CD4-positive, alpha-beta T cell treated with Interleukin-1 beta for 1 hour (primary cell): ENCODE measurements around the gene COL8A2.
A peak's percentile ranks its signal among the peaks of the same experiment; 100 is the strongest.

Source experiments
- DNase-seq, 2 donors: peaks; one replicate each; pipeline ENCODE4 v3.0.0-alpha.2; 2020 to 2022

The COL8A2 gene

GRCh38 chr1:36157115-36157903, 32.3 kb upstream of the COL8A2 start:
- DNase-seq = no peak

GRCh38 chr1:36156329-36157114, 31.5 kb upstream of the COL8A2 start:
- peak; percentile 54 to 59 for DNase-seq

- peak; percentile 86 for DNase-seq
Measured at GRCh38 chr1:36155408-36156328, 30.6 kb upstream of the COL8A2 start, which contains the start of gene MAP7D1. Gene MAP7D1, plus strand, starts transcription at chr1:36156160. Its CDS starts 258 bp downstream, at chr1:36156418.

GRCh38 chr1:36154765-36155407, 29.9 kb upstream of the COL8A2 start:
- no peak for DNase-seq

GRCh38 chr1:36154335-36154734, 29.3 kb upstream of the COL8A2 start:
- no peak for DNase-seq

GRCh38 chr1:36153476-36153875, 28.5 kb upstream of the COL8A2 start:
- DNase-seq = no peak

GRCh38 chr1:36151845-36152203, 26.8 kb upstream of the COL8A2 start:
- DNase-seq = peak; percentile 67 to 72

GRCh38 chr1:36151134-36151844, 26.3 kb upstream of the COL8A2 start:
- no peak for DNase-seq

- peak; percentile 81 to 85 for DNase-seq
Measured at GRCh38 chr1:36150296-36151133, 25.5 kb upstream of the COL8A2 start.

- no peak for DNase-seq
Measured at GRCh38 chr1:36149973-36150295, 24.9 kb upstream of the COL8A2 start.

GRCh38 chr1:36149237-36149972, 24.4 kb upstream of the COL8A2 start, which contains the start of gene TRAPPC3:
Gene TRAPPC3, minus strand, starts transcription at chr1:36149486. Its CDS starts 108 bp downstream, at chr1:36149378.
- DNase-seq = peak; percentile 99 to 100

- no peak for DNase-seq
Measured at GRCh38 chr1:36148821-36149236, 23.8 kb upstream of the COL8A2 start.

- no peak for DNase-seq
Measured at GRCh38 chr1:36144413-36144812, 19.4 kb upstream of the COL8A2 start.

- no peak for DNase-seq
Measured at GRCh38 chr1:36143424-36143823, 18.4 kb upstream of the COL8A2 start.

GRCh38 chr1:36142121-36142520, 17.1 kb upstream of the COL8A2 start:
- DNase-seq = no peak

GRCh38 chr1:36139521-36139920, 14.5 kb upstream of the COL8A2 start:
- no peak for DNase-seq

- no peak for DNase-seq
Measured at GRCh38 chr1:36137776-36138175, 12.8 kb upstream of the COL8A2 start.

- no peak for DNase-seq
Measured at GRCh38 chr1:36137226-36137625, 12.2 kb upstream of the COL8A2 start.

GRCh38 chr1:36136535-36136934, 11.5 kb upstream of the COL8A2 start:
- DNase-seq = no peak

GRCh38 chr1:36135796-36136195, 10.8 kb upstream of the COL8A2 start:
- no peak for DNase-seq
